Measurements from ENCODE around the gene LEFTY1.
"Not testable (repeated sequence)": the region's sequence is repeated elsewhere in the genome, so short reads cannot be mapped to it uniquely, and the experiment has no call there.

Gene LEFTY1

DNA sequence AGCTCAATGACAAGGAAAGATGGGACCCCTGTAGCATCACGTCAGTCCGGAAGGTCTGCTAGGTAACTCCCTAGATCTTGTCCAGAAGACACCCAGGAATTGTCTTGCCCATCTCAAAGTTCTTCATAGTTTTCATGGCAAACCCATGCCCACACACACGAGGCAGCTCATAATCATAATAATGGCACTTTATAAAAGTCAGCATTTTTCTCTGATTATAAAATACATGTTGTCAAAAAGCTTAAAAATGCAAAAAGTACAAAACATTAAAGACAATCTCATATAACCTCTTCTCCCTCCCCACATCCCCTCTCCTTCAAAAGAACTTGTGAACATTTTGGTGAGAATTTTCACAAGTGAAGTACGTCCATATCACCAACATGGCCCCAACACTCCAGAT is 48.2 kb downstream of the LEFTY1 start:
- Mint-ChIP-seq H3K27ac (peak overlapping the region; percentile 52), H3K4me1 (peaks cover 31% of the 10 kb centered on the region), H3K27me3 (ENCODE audit: low read depth, poor library complexity) (peaks cover 2% of the 10 kb centered on the region), H3K9me3 (no peaks in the 10 kb centered on the region), H3K4me3 (no peak overlapping the region), H3K36me3 (ENCODE audit: low read depth) (peaks cover 33% of the 10 kb centered on the region)
- TF ChIP-seq, protein P1, sequence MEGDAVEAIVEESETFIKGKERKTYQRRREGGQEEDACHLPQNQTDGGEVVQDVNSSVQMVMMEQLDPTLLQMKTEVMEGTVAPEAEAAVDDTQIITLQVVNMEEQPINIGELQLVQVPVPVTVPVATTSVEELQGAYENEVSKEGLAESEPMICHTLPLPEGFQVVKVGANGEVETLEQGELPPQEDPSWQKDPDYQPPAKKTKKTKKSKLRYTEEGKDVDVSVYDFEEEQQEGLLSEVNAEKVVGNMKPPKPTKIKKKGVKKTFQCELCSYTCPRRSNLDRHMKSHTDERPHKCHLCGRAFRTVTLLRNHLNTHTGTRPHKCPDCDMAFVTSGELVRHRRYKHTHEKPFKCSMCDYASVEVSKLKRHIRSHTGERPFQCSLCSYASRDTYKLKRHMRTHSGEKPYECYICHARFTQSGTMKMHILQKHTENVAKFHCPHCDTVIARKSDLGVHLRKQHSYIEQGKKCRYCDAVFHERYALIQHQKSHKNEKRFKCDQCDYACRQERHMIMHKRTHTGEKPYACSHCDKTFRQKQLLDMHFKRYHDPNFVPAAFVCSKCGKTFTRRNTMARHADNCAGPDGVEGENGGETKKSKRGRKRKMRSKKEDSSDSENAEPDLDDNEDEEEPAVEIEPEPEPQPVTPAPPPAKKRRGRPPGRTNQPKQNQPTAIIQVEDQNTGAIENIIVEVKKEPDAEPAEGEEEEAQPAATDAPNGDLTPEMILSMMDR (IDR thresholded peaks at IDR 0.05), result no peak
- no peak for DNase-seq

DNA sequence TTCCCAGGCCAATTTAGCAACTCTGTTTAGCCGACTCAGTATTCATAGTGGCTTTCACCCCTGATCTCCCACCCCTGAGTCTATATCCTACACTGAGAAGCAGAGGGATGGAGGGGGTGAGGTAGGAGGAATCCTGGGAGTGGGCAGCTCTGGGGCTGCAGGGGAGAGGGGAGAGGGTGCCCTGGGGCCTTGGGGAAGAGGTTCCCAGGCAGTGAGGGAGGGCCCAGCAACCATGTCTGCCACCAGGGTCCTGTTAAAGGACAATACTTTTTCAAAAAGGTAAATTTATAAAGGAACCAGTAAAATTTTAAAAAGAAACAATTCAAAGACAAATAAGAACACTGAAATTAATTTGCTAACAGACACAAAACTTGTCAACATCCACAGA is 48.7 kb downstream of the LEFTY1 start:
- H3K36me3 Mint-ChIP-seq (ENCODE audit: low read depth), result peaks cover 35% of the 10 kb centered on the region
- H3K4me1 Mint-ChIP-seq, result peaks cover 26% of the 10 kb centered on the region
- no peak overlapping the region for H3K4me3 Mint-ChIP-seq
- H3K27me3 Mint-ChIP-seq (ENCODE audit: low read depth, poor library complexity), result peaks cover 2% of the 10 kb centered on the region
- no peaks in the 10 kb centered on the region for H3K9me3 Mint-ChIP-seq
- H3K27ac Mint-ChIP-seq, result peak overlapping the region; percentile 45
- DNase-seq, result no peak
- TF ChIP-seq, protein P1 (IDR thresholded peaks at IDR 0.05), result no peak

DNA sequence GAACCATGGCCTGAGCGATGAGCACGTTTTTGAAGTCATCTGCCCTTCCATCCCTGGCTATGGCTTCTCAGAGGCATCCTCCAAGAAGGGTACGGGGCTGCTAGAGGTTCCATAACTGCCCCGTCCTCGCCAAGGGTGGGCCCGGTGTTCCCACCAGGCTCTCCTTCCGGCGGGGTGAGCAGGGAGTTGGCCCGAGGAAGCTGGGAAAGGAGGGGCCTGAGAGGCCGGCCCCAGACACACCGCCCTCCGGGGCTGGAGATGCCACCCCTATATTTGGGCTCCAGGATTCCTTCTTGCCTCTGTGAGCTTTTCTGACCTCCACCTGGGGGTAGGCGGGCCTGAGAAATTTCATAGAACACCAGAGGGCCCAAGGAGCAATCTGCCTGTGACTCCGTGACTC is 50.2 kb downstream of the LEFTY1 start:
- H3K27me3 Mint-ChIP-seq (ENCODE audit: low read depth, poor library complexity), result peaks cover 2% of the 10 kb centered on the region
- peak overlapping the region; percentile 61 for H3K27ac Mint-ChIP-seq

DNA sequence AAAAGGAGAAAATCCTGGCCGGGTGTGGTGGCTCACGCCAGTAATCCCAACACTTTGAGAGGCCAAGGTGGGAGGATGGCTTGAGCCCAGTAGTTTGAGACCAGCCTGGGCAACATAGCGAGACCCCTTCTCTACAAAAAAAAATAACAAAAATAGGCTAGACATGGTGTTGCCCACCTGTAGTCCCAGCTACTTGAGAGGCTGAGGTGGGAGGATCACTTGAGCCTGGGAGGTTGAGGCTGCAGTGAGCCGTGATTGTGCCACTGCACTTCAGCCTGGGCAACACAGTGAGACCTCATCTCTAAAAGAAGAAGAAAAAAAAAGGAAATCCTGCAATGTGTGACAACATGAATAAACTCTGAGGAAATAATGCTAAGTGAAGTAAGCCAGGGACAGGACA is 52.6 kb downstream of the LEFTY1 start:
- H3K4me3 Mint-ChIP-seq; H3K9me3 Mint-ChIP-seq; H3K27me3 Mint-ChIP-seq (ENCODE audit: low read depth, poor library complexity); H3K27ac Mint-ChIP-seq; H3K4me1 Mint-ChIP-seq; DNase-seq: not testable (repeated sequence)
- peaks cover 58% of the 10 kb centered on the region for H3K36me3 Mint-ChIP-seq (ENCODE audit: low read depth)

More for the DNA sequence above, 50.2 kb downstream of the LEFTY1 start:
- Mint-ChIP-seq H3K4me1 (peaks cover 15% of the 10 kb centered on the region), H3K4me3 (no peak overlapping the region), H3K36me3 (ENCODE audit: low read depth) (peaks cover 43% of the 10 kb centered on the region), H3K9me3 (no peaks in the 10 kb centered on the region)
- TF ChIP-seq, protein P1 (IDR thresholded peaks at IDR 0.05), result no peak
- DNase-seq, result no peak

Data from nephron progenitor cell (in vitro differentiated cells).